Activated naive CD4-positive, alpha-beta T cell treated with Interleukin-2 at 50 U/mL for 16 hours (primary cell): Measurements from ENCODE around the gene ERCC6.
A peak's percentile ranks its signal among the peaks of the same experiment; 100 is the strongest.

ENCODE experiments used
- DNase-seq: peaks from one replicate; pipeline ENCODE4 v3.0.0-alpha.2; 2020

The ERCC6 gene

DNA sequence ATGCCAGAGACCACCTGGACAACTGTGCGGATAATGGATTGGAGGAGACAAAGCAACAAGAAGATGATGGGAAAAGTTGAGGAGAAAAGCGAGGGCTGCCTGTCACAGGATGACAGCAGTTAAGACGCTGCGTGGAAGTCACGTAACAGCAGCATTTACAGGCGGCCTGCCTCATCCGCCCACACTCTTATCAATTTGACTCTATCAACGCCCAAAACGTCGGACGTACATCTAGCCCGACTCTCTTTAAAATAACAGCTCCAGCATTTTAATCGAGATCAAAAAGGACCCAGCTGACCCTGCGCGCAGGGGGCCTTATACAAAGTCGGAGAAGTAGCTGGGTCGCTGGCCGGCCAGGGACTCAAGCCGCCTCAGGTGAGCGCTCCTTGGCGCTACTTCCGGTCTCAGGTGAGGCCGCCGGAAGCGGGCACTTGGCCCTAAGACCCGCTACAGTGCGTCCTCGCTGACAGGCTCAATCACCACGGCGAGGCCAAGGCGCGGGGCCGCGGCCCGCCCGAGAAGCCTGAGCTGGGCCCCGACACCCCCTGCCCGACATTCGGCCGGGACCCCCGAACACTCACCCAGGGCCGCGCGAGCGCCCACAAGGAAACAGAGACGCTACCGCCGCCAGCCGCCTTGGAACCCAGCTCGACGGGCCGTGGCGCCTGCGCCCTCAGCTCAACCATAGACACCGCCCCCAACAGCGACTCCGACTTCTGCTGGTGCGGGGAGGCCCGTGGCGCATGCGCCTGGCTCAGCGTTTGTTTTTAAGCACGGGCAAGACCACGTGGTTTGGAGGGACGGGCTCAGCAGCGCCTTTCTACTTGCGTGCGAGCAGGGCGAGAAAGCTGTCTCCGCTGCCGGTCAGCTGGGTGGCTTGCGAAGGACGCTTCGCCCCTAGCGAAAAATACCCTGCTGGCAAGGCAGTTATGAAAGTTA lies at the start of gene ERCC6:
Gene ERCC6 (minus strand): TSS at position 741 of the 939 bp plus-strand sequence.
- peak; percentile 98 for DNase-seq

- no peak for DNase-seq
These were observed 49.1 kb upstream of the ERCC6 start for GRCh38 chr10:49587981-49588380.

- DNase-seq, result no peak
These were observed 46.5 kb upstream of the ERCC6 start for GRCh38 chr10:49585387-49585786.

- no peak for DNase-seq
These were observed 40.7 kb upstream of the ERCC6 start for GRCh38 chr10:49579621-49580020.

DNA sequence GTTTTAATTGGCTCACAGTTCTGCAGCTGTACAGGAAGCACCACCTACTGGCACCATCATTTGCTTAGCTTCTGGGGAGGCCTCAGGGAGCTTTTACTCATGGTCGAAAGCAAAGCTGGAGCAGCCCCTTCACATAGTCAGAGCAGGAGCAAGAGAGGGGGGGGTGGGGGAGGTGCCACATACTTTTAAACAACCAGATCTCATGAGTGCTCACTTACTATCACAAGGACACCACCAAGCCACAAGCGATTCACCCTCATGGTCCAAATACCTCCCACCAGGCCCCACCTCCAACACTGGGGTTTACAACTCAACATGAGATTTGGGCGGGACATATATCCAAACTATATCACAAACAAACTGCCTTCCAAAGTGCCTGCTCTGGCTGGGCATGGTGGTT lies 39.5 kb upstream of the ERCC6 start:
- DNase-seq, result no peak

DNA sequence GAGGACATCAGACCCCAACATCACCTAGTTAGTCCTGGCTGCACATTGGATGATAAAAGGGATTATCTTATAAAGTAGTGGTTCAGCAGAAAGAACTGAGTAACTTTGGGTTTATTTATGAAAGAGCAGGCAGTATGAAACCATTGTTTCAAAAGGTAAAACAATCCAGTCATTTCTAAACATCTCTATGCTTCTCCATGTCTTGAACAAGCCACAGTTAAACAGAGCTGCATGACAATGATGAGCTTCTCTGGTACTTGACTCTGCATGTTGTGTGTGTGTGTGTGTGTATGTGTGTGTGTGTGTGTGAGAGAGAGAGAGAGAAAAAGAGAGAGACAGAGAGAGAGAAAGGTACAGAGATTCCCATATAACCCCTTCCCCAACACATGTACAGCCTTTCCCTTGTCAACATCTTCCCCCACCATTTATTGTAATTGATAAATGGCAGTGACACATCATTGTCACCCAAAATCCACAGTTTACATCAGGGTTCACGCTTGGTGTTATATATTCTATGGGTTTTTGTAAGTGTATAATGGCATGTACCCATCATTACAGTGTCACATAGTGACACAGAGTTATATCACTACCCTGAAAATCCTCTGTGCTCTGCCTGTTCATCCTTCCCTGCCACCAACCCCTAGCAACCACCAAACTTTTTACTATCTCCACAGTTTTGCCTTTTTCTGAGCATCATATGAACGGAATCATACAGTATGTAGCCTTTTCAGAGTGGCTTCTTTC lies 38.4 kb upstream of the ERCC6 start:
- DNase-seq, result no peak

GRCh38 chr10:49575489-49576072 lies 36.7 kb upstream of the ERCC6 start:
- DNase-seq, result no peak

DNA sequence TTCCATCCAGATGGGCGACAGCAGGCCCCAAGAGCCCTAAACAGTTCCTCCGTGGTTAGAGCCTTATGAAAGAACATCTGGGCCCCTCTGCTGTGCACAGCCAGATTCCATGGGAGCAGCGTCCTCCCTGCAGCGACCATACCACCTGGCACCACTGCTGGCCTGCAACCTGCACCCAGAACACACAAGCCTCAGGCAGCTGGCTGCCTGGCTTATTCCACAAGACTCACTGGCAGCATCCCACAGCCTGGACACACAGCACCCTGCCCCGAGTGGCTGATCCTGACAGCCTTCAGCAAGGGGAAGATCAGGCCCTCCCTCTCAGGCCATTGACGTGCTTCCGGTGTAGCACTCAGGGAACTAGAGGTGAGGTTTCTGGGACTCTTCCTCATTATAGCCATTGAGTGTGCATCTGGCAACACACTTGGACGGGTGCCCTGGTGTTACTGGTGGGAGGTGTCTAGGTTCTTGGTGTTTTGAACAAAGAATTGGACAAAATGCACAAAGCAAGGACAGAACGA lies 33.7 kb upstream of the ERCC6 start:
- no peak for DNase-seq

GRCh38 chr10:49571388-49571787 lies 32.5 kb upstream of the ERCC6 start:
- no peak for DNase-seq

- DNase-seq, result no peak
These were observed 30.2 kb upstream of the ERCC6 start for GRCh38 chr10:49569031-49569631.

DNA sequence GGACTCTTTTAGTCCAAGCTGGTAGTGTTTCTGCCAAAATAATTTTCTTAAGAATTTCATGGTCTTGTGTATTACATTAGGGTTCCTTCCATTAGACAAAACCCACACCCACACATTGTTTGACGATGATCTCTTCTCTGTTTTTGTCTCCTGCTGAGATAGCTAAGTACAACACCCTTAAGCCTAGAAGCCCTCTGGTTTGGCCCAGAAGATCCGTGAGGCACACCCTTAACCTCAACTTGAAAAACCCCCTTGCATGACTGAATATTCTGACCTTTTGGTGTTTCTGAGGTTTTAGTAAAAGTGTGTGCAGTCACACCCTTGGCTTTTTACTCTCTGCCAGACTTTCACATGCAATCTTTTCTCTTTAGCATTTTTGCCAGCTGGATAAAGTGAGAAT lies 29.3 kb upstream of the ERCC6 start:
- DNase-seq, result no peak

GRCh38 chr10:49567810-49568209 lies 28.9 kb upstream of the ERCC6 start:
- no peak for DNase-seq

DNA sequence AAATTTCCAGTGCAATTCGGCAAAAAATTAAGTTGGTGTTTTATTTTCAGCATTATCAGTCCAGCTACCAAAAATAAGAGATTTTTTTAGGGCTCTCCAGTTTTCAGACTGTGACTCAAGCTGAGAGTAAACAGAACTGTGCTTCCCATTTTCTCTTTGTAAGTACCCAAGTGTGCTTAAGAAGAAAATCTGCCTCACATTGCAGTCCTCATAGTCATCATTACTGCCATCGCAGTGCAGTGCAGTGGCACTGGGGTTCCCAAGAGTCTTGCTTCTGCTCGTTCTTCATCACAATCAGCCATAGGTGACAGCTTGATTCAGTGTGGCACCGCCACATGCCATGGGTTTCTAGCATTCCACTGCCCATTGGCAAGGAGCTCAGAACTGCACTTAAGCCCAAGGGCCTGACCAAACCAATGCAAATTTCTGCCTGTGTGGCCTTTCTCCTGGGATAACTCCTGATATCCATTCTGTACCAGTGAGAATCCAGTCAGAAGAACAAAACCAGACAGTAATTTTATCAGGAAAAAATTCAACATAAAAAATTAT lies 25.6 kb upstream of the ERCC6 start:
- DNase-seq, result no peak

- DNase-seq, result no peak
These were observed 24.0 kb upstream of the ERCC6 start for GRCh38 chr10:49562893-49563292.

DNA sequence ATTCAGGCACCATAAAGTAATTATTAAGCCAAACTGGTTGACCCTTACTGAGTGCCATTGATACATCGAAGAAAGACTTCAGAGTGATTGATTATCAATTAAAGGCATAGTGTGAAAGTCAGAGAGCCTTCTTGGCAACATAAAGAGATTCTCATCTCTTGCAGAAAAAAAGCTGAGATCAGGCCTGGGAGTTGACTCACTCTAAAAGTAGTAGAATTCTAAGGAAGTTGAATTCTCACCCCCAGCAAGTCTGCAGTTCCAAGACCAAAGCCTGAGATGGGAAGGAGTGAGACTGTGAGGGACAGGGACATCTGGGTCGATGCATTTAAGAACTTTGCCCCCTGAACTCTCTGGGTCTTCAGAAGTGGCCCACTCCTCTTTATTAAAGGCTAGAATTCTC lies 21.6 kb upstream of the ERCC6 start:
- DNase-seq, result no peak

DNA sequence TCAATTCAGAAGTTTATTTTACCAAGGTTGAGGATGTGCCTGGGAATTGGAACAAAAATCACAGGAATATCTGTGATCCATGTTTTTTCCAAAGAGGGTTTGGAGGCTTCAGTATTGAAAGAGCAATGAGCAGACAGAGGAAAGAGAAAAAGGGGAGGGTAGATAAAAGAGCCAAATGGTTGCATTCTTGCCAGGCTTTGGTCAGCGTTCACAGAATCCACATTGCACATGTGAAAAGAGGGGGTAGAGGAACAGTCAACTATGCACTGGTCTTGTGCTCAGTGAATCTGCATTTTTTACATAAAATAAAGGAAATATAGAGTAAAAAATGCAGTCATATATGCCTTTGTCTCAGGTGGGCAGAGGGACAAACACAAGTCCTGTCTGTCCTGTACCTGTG lies 20.6 kb upstream of the ERCC6 start:
- DNase-seq, result no peak

DNA sequence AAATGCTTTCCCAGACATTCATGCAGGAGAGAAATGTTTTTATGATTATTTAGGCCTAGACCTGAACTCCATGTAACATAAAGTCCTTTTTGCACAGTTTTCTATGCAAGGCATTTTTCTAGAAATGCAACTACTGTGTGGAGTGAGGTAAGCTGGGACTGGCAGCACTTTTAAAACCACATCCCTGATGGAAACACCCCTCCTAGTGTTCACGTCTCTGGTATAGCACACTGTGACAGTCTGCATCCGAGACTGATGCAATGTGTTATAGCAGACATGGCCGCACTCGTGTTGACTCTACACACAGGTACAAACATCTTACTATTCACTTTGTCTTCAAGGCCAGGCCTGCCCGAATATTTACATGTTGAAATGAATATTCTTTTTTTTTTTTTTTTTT lies 19.3 kb upstream of the ERCC6 start:
- DNase-seq, result no peak

GRCh38 chr10:49557681-49558080 lies 18.8 kb upstream of the ERCC6 start:
- no peak for DNase-seq

GRCh38 chr10:49556723-49557122 lies 17.8 kb upstream of the ERCC6 start:
- DNase-seq, result no peak

- DNase-seq, result no peak
These were observed 13.4 kb upstream of the ERCC6 start for GRCh38 chr10:49552277-49552676.

- no peak for DNase-seq
These were observed 11.6 kb upstream of the ERCC6 start for GRCh38 chr10:49550563-49550962.

DNA sequence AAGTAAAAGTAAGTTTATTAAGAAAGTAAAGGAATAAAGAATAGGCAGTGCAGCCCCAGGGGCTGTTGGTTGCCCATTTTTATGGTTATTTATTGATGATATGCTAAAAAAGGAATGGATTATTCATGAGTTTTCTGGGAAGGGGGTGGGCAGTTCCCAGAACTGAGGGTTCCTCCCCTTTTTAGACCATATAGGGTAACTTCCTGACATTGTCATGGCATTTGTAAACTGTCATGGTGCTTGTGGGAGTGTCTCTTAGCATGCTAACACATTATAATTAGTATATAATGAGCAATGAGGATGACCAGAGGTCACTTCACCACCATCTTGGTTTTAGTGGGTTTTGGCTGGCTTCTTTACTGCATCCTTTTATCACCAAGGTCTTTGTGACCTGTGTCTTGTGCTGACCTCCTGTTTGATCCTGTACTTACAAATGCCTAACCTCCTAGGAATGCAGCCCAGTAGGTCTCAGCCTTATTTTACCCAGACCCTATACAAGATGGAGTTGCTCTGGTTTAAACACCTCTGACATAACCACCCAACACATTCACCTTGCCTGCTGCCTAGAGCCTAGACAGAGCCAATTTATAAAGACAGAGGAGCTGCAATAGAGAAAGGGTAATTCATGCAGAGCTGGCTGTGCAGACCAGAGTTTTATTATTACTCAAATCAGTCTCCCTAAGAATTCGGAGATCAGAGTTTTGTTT lies 10.9 kb upstream of the ERCC6 start:
- no peak for DNase-seq
